HCT116 (cell line): ENCODE results near the gene TBC1D22B. TPM values are rescaled to one million over a fixed set of nuclear protein-coding genes. Genes with fewer than 3 reads are reported as not detected.
A peak's percentile ranks its signal among the peaks of the same experiment; 100 is the strongest.

Experiments
- ATAC-seq: fragments of 200-7000 bp; cut with Tn5 transposase; 2 replicates; pipeline ENCODE4 v1.9.1; 2020; ENCODE audit warnings: mild to moderate bottlenecking, moderate library complexity
- BruUV-seq: library from RNA; stranded (reverse); fragments of 400-500 nt; replicated peaks from 2 replicates; lab custom pipeline; 2021; lab: Mats Ljungman, UMichigan
- CTCF ChIA-PET: fragments of 300-600 bp; sonication (Branson Sonifier 250); formaldehyde crosslinking; loops from one replicate; lab custom pipeline; 2021; ENCODE audit warnings: antibody characterized with exemption; lab: Charles Lee
- POLR2A ChIA-PET: fragments of 300-600, 350-600 bp; sonication (Branson Sonifier 250); formaldehyde crosslinking; loops from one replicate; lab custom pipeline; 2021; ENCODE audit warnings: antibody characterized with exemption; lab: Charles Lee
- RAD21 ChIA-PET, 2 experiments: fragments of 300-600 bp; sonication (Branson Sonifier 250); formaldehyde crosslinking; loops; one replicate each; lab custom pipeline; 2023; ENCODE audit warnings: low total read pairs in 2 of 2; ENCODE audit not compliant: uncharacterized antibody in 2 of 2, unreplicated experiment in 2 of 2, low non-redundant PET in 1 of 2; lab: Charles Lee
- DNase-seq: peaks from one replicate; pipeline ENCODE4 v3.0.0-alpha.2; 2010; ENCODE audit warnings: low read depth, low spot score
- H2AFZ ChIP-seq: fragments of 200-600 bp; shearing (Covaris generic), sonication (generic); 2 replicates; pipeline ENCODE4 v1.6.1; 2017; ENCODE audit warnings: low read depth, mixed run types, mixed read lengths, antibody characterized with exemption, low read length; ENCODE audit not compliant: poor library complexity, severe bottlenecking
- H3K27ac ChIP-seq: 2 replicates; pipeline ENCODE4 v1.5.1; 2012; ENCODE audit warnings: low read depth, low read length
- H3K27me3 ChIP-seq: fragments of 200-600 bp; sonication (generic); 2 replicates; pipeline ENCODE4 v1.6.1; 2016; ENCODE audit warnings: mixed run types, low read length, mixed read lengths; ENCODE audit not compliant: insufficient read depth
- H3K36me3 ChIP-seq, 2 experiments: fragments of 200-500 bp in 1 of 2; fragments of 200-600 bp in 1 of 2; sonication (Bioruptor generic) in 1 of 2; sonication (generic) in 1 of 2; 2 replicates each; pipeline versions ENCODE4 v1.5.1 to v1.6.1; 2014 to 2016; ENCODE audit warnings: low read length in 2 of 2, inconsistent platforms in 1 of 2, mixed read lengths in 1 of 2, mixed run types in 1 of 2; ENCODE audit not compliant: insufficient read depth in 2 of 2, control insufficient read depth in 1 of 2
- H3K4me1 ChIP-seq, 2 experiments: fragments of 200-600 bp in 1 of 2; sonication (generic) in 1 of 2; 2 replicates each; pipeline versions ENCODE4 v1.5.1 to v1.6.1; 2012 to 2017; ENCODE audit warnings: low read length in 2 of 2, inconsistent platforms in 1 of 2, mild to moderate bottlenecking in 1 of 2, mixed read lengths in 1 of 2, mixed run types in 1 of 2, moderate library complexity in 1 of 2; ENCODE audit not compliant: insufficient read depth in 2 of 2, control insufficient read depth in 1 of 2
- H3K4me2 ChIP-seq: fragments of 200-600 bp; sonication (generic); 2 replicates; pipeline ENCODE4 v1.6.1; 2017; ENCODE audit warnings: mixed run types, low read length, mixed read lengths
- H3K4me3 ChIP-seq, 2 experiments: fragments of 200-600 bp in 1 of 2; sonication (generic) in 1 of 2; replicated peaks in 1 of 2; 2 replicates each; pipeline ENCODE4 v1.5.1; 2011 to 2016; ENCODE audit warnings: low read length in 2 of 2, control low read depth in 1 of 2, low read depth in 1 of 2, mild to moderate bottlenecking in 1 of 2, mixed read lengths in 1 of 2, mixed run types in 1 of 2
- H3K79me2 ChIP-seq: fragments of 200-600 bp; sonication (generic); 2 replicates; pipeline ENCODE4 v1.6.1; 2017; ENCODE audit warnings: mild to moderate bottlenecking, mixed run types, low read length, moderate library complexity, mixed read lengths; ENCODE audit not compliant: insufficient read depth
- H3K9ac ChIP-seq: fragments of 200-600 bp; sonication (generic); 2 replicates; pipeline ENCODE4 v1.6.1; 2016; ENCODE audit warnings: low read length, mixed read lengths
- H3K9me2 ChIP-seq: fragments of 200-600 bp; sonication (generic), shearing (Covaris generic); 2 replicates; pipeline ENCODE4 v1.6.1; 2017; ENCODE audit warnings: mixed run types, mild to moderate bottlenecking, moderate library complexity; ENCODE audit not compliant: insufficient read depth
- H3K9me3 ChIP-seq, 2 experiments: fragments of 200-500 bp in 1 of 2; fragments of 200-600 bp in 1 of 2; sonication (Bioruptor generic) in 1 of 2; sonication (generic) in 1 of 2; 2 replicates each; pipeline ENCODE4 v1.6.1; 2014 to 2017; ENCODE audit warnings: low read length in 2 of 2, mixed read lengths in 2 of 2, inconsistent platforms in 1 of 2, low read depth in 1 of 2, mild to moderate bottlenecking in 1 of 2, mixed run types in 1 of 2, moderate library complexity in 1 of 2; ENCODE audit not compliant: control insufficient read depth in 1 of 2, insufficient read depth in 1 of 2
- H4K20me1 ChIP-seq: fragments of 200-600 bp; sonication (generic), shearing (Covaris generic); 2 replicates; pipeline ENCODE4 v1.6.1; 2017; ENCODE audit warnings: mixed run types, mild to moderate bottlenecking, moderate library complexity; ENCODE audit not compliant: insufficient read depth
- CBX3 ChIP-seq: IDR thresholded peaks from 2 replicates; pipeline ENCODE4 v1.6.1; 2012; ENCODE audit warnings: low read depth
- ELF1 ChIP-seq: IDR thresholded peaks from 2 replicates; pipeline ENCODE4 v1.6.1; 2012; ENCODE audit warnings: low read depth, borderline replicate concordance
- JUND ChIP-seq: IDR thresholded peaks from 2 replicates; pipeline ENCODE4 v1.6.1; 2012
- POLR2AphosphoS5 ChIP-seq: IDR thresholded peaks from 2 replicates; pipeline ENCODE4 v1.6.1; 2011; ENCODE audit warnings: mild to moderate bottlenecking, low read depth, low read length, moderate library complexity
- RAD21 ChIP-seq: IDR thresholded peaks from 2 replicates; pipeline ENCODE4 v1.6.1; 2012; ENCODE audit warnings: low read depth, mild to moderate bottlenecking
- SIN3A ChIP-seq: IDR thresholded peaks from 2 replicates; pipeline ENCODE4 v1.6.1; 2012; ENCODE audit warnings: low read depth
- SP1 ChIP-seq: IDR thresholded peaks from 2 replicates; pipeline ENCODE4 v1.6.1; 2012; ENCODE audit warnings: low read depth
- TCF7L2 ChIP-seq: IDR thresholded peaks from 2 replicates; pipeline ENCODE4 v1.7.0; 2011; ENCODE audit warnings: borderline replicate concordance, inconsistent platforms; ENCODE audit not compliant: insufficient read depth, insufficient read length; ENCODE audit errors: extremely low read depth
- YY1 ChIP-seq: IDR thresholded peaks from 2 replicates; pipeline ENCODE4 v1.6.1; 2011; ENCODE audit warnings: low read length, low read depth, moderate library complexity, mild to moderate bottlenecking; ENCODE audit not compliant: insufficient replicate concordance; ENCODE audit errors: extremely low read depth
- ZNF274 ChIP-seq: fragments of 200-500 bp; sonication (Bioruptor generic); IDR thresholded peaks from 2 replicates; pipeline ENCODE4 v1.6.1; 2014; ENCODE audit warnings: mild to moderate bottlenecking, low read depth, low read length, inconsistent platforms
- intact Hi-C: fragments of 100-400 bp; cut with micrococcal nuclease; formaldehyde crosslinking; loops from 2 replicates; pipeline ENCODE4 v1.10.0; 2022
- total RNA-seq: library from RNA; stranded (reverse); gene quantifications from one replicate; pipeline ENCODE4 v1.2.1, GENCODE V29; 2021; ENCODE audit not compliant: unreplicated experiment
- TF ChIP-seq, protein P1 (sequence below), 3 experiments: fragments of 200-600 bp in 1 of 3; sonication (generic) in 1 of 3; IDR thresholded peaks in 2 of 3; conservative IDR thresholded peaks in 1 of 3; 2 replicates each; pipeline ENCODE4 v1.5.1; 2012 to 2017; ENCODE audit warnings: low read depth in 2 of 3, low read length in 2 of 3, antibody characterized with exemption in 1 of 3, borderline replicate concordance in 1 of 3, control low read depth in 1 of 3, mild to moderate bottlenecking in 1 of 3, mixed read lengths in 1 of 3, mixed run types in 1 of 3, moderate library complexity in 1 of 3; ENCODE audit not compliant: insufficient read depth in 1 of 3
- TF ChIP-seq, protein P2 (sequence below): IDR thresholded peaks from 2 replicates; pipeline ENCODE4 v1.6.1; 2011; ENCODE audit warnings: mild to moderate bottlenecking, low read length, moderate library complexity; ENCODE audit not compliant: insufficient replicate concordance; ENCODE audit errors: extremely low read depth
- TF ChIP-seq, protein P3 (sequence below): IDR thresholded peaks from 2 replicates; pipeline ENCODE4 v1.6.1; 2012

Gene TBC1D22B
- total RNA-seq, 1 experiment from 2014 or later: 9.1 TPM

DNA sequence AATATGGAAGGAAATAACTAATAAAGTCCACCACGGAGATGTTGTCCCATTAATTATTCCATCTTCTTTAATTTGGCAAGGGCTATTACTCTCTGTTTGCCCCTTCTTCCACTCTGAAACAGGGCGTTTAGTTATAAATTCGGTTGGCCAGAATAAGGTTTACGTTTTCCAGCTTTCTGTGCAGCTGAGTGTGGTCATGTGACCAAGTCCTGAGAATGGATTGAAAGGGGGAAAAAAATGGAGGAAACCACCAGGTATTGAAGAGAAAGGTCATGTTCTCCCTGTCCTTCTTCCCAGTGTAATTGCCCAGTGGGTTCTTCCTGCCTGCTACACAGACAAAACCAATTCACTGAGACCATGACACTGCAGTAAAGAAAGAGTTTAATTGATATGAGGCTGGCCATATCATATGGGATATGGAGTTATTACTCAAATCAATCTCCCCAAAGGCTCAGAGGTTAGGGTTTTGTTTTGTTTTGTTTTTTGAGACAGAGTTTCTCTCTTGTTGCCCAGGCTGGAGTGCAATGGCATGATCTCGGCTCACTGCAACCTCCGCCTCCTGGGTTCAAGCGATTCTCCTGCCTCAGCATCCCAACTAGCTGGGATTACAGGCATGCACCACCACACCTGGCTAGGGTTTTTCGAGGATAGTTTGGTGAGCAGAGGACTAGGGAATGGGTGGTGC lies 14.3 kb upstream of the TBC1D22B start:
- TF ChIP-seq, protein P1, sequence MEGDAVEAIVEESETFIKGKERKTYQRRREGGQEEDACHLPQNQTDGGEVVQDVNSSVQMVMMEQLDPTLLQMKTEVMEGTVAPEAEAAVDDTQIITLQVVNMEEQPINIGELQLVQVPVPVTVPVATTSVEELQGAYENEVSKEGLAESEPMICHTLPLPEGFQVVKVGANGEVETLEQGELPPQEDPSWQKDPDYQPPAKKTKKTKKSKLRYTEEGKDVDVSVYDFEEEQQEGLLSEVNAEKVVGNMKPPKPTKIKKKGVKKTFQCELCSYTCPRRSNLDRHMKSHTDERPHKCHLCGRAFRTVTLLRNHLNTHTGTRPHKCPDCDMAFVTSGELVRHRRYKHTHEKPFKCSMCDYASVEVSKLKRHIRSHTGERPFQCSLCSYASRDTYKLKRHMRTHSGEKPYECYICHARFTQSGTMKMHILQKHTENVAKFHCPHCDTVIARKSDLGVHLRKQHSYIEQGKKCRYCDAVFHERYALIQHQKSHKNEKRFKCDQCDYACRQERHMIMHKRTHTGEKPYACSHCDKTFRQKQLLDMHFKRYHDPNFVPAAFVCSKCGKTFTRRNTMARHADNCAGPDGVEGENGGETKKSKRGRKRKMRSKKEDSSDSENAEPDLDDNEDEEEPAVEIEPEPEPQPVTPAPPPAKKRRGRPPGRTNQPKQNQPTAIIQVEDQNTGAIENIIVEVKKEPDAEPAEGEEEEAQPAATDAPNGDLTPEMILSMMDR (IDR thresholded peaks at IDR 0.05 in 2 of 3, conservative IDR thresholded peaks at IDR 0.05 in 1 of 3; ENCODE audit: borderline replicate concordance in 1 of 3, insufficient read depth in 1 of 3, low read depth in 2 of 3, low read length in 2 of 3): no peak
- ChIA-PET POLR2A (interaction anchor here (2.1 kb wide), 1 partner anchor 15 kb away, joined by 10 read pairs; the partner anchor contains the start of genes TBC1D22B and TMEM217), CTCF (interaction anchor here (1.2 kb wide), 1 partner anchor 225 kb away, joined by 4 read pairs; no protein-coding TSS in a partner anchor), RAD21 (no interaction called here)
- Histone ChIP-seq H3K4me2 (peak overlapping the region; percentile 65), H3K79me2 (no peaks in the 10 kb centered on the region), H3K4me3 (peak overlapping the region; percentile 24 to 27), H3K4me1 (peaks cover 44 to 66% of the 10 kb centered on the region in 2 experiments), H3K27ac (peak overlapping the region; percentile 74), H3K27me3 (no peaks in the 10 kb centered on the region), H3K9ac (peak overlapping the region; percentile 25), H3K36me3 (no peaks in the 10 kb centered on the region), H3K9me3 (no peaks in the 10 kb centered on the region), H4K20me1 (no peaks in the 10 kb centered on the region), H2AFZ (peak overlapping the region; percentile 39), H3K9me2 (no peaks in the 10 kb centered on the region)
- no TSS peak for BruUV-seq
- ATAC-seq (no peak), DNase-seq (no peak)
- intact Hi-C loops: no loop called here

DNA sequence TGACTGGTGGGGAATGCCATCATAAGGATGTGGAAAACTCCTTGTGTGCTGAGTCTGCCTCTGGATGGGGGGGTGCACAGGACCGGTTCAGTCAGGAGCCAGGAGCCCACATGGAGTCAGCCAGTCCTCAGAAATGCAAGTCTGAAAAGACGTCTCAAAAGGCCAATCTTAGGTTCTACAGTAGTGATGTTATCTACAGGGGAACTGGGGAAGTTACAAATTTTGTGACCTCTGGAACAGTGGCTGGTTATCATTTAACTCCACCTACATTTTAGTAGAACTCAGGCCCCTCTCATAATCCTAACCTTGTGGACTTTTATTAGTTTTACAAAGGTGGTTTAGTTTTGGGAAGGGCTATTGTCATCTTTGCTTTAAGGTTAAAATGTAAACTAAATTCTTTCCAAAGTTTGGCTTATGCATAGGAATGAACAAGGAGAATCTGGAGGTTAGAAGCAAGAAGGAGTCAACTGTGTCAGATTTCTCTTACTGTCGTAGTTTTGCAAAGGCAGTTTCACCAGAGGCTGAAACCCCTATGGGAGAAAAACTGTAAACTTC lies 13.7 kb upstream of the TBC1D22B start:
- Histone ChIP-seq H4K20me1 (no peaks in the 10 kb centered on the region), H3K4me3 (no peak overlapping the region; a peak in 1 of 4 replicates), H3K4me2 (peak overlapping the region; percentile 65), H3K79me2 (no peaks in the 10 kb centered on the region), H3K36me3 (no peaks in the 10 kb centered on the region), H3K9me2 (no peaks in the 10 kb centered on the region), H3K4me1 (peaks cover 44 to 60% of the 10 kb centered on the region in 2 experiments), H3K9me3 (no peaks in the 10 kb centered on the region), H3K27ac (peak overlapping the region; percentile 74), H2AFZ (no peak overlapping the region), H3K9ac (no peak overlapping the region), H3K27me3 (no peaks in the 10 kb centered on the region)
- no peak for DNase-seq
- ChIA-PET CTCF (no interaction called here), RAD21 (no interaction called here), POLR2A (no interaction called here)
- BruUV-seq: no TSS peak
- no peak for ATAC-seq
- intact Hi-C loops: no loop called here
- TF ChIP-seq SP1: no peak
- no peak for TF ChIP-seq ELF1
- TF ChIP-seq ZNF274: no peak
- TF ChIP-seq JUND: no peak
- no peak for TF ChIP-seq YY1
- no peak for TF ChIP-seq POLR2AphosphoS5
- no peak for TF ChIP-seq TCF7L2
- TF ChIP-seq, protein P2, sequence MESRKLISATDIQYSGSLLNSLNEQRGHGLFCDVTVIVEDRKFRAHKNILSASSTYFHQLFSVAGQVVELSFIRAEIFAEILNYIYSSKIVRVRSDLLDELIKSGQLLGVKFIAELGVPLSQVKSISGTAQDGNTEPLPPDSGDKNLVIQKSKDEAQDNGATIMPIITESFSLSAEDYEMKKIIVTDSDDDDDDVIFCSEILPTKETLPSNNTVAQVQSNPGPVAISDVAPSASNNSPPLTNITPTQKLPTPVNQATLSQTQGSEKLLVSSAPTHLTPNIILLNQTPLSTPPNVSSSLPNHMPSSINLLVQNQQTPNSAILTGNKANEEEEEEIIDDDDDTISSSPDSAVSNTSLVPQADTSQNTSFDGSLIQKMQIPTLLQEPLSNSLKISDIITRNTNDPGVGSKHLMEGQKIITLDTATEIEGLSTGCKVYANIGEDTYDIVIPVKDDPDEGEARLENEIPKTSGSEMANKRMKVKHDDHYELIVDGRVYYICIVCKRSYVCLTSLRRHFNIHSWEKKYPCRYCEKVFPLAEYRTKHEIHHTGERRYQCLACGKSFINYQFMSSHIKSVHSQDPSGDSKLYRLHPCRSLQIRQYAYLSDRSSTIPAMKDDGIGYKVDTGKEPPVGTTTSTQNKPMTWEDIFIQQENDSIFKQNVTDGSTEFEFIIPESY: no peak
- TF ChIP-seq CBX3: no peak
- TF ChIP-seq, protein P3, sequence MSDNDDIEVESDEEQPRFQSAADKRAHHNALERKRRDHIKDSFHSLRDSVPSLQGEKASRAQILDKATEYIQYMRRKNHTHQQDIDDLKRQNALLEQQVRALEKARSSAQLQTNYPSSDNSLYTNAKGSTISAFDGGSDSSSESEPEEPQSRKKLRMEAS: no peak
- TF ChIP-seq SIN3A: no peak
- no peak for TF ChIP-seq RAD21
